Left ventricle myocardium inferior (tissue), 1 donor: ENCODE data around the gene NPBWR2. TPM values are rescaled to one million over a fixed set of nuclear protein-coding genes. Genes with fewer than 3 reads are reported as not detected.

Experiments
- DNase-seq: peaks from one replicate; pipeline ENCODE4 v3.0.0-alpha.2; 2020
- H3K27ac ChIP-seq: fragments of 200-600 bp; replicated peaks from 2 replicates; pipeline ENCODE4 v1.8.0; 2021
- H3K27me3 ChIP-seq: fragments of 200-600 bp; 2 replicates; pipeline ENCODE4 v1.8.0; 2021; ENCODE audit warnings: low read depth
- H3K36me3 ChIP-seq: fragments of 200-600 bp; 2 replicates; pipeline ENCODE4 v1.8.0; 2021
- H3K4me1 ChIP-seq: fragments of 200-600 bp; 2 replicates; pipeline ENCODE4 v1.8.0; 2021
- H3K4me3 ChIP-seq: fragments of 200-600 bp; 2 replicates; pipeline ENCODE4 v1.8.0; 2021; ENCODE audit warnings: mild to moderate bottlenecking, moderate library complexity
- H3K9me3 ChIP-seq: fragments of 200-600 bp; replicated peaks from 2 replicates; pipeline ENCODE4 v1.8.0; 2021
- intact Hi-C: fragments of 100-400 bp; cut with micrococcal nuclease; formaldehyde crosslinking; loops from one replicate; pipeline ENCODE4 v1.11.0; 2022
- total RNA-seq: library from RNA; stranded (reverse); fragmentation: NEBNext Ultra II Directional; extraction: Animal tissue kit (Norgen Biotek cat#: 25700); gene quantifications from one replicate; pipeline ENCODE4 v1.2.1, GENCODE V29; 2021
- TF ChIP-seq, protein P1 (sequence below): fragments of 200-600 bp; IDR thresholded peaks from 2 replicates; pipeline ENCODE4 v1.8.0; 2021; ENCODE audit warnings: antibody characterized with exemption, mild to moderate bottlenecking, borderline replicate concordance
- donor health status: DM: no; HTN: yes; CAD: no; lungs with severe emphysema.

The NPBWR2 gene
- total RNA-seq, 1 donor from 2014 or later: not detected

DNA sequence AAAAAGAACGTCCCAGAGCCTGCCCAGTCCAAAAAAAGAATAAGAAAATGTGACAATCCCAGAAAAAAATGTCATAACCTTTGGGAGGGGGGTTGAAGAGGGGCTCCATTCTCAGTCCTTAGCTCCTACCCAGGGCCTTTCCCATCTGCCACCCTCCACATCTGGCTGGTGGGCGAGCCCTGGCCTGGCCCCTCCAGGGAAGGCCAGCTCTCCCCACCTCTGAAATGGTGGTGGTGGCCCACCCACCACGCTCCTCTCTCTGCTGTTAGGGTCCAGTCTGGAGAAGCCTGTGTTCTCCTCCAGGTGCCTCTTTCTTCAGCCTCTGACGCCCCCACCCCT is 28.5 kb downstream of the NPBWR2 start:
- no peaks in the 10 kb centered on the region for H3K9me3 ChIP-seq
- DNase-seq: no peak
- H3K27me3 ChIP-seq: peaks cover 3% of the 10 kb centered on the region
- TF ChIP-seq, protein P1, sequence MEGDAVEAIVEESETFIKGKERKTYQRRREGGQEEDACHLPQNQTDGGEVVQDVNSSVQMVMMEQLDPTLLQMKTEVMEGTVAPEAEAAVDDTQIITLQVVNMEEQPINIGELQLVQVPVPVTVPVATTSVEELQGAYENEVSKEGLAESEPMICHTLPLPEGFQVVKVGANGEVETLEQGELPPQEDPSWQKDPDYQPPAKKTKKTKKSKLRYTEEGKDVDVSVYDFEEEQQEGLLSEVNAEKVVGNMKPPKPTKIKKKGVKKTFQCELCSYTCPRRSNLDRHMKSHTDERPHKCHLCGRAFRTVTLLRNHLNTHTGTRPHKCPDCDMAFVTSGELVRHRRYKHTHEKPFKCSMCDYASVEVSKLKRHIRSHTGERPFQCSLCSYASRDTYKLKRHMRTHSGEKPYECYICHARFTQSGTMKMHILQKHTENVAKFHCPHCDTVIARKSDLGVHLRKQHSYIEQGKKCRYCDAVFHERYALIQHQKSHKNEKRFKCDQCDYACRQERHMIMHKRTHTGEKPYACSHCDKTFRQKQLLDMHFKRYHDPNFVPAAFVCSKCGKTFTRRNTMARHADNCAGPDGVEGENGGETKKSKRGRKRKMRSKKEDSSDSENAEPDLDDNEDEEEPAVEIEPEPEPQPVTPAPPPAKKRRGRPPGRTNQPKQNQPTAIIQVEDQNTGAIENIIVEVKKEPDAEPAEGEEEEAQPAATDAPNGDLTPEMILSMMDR: no peak
- intact Hi-C loops: no loop called here
- H3K4me1 ChIP-seq: peaks cover 46% of the 10 kb centered on the region
- peak overlapping the region; percentile 85 for H3K27ac ChIP-seq
- H3K4me3 ChIP-seq: peak overlapping the region; percentile 90
- peaks cover under 1% of the 10 kb centered on the region for H3K36me3 ChIP-seq

DNA sequence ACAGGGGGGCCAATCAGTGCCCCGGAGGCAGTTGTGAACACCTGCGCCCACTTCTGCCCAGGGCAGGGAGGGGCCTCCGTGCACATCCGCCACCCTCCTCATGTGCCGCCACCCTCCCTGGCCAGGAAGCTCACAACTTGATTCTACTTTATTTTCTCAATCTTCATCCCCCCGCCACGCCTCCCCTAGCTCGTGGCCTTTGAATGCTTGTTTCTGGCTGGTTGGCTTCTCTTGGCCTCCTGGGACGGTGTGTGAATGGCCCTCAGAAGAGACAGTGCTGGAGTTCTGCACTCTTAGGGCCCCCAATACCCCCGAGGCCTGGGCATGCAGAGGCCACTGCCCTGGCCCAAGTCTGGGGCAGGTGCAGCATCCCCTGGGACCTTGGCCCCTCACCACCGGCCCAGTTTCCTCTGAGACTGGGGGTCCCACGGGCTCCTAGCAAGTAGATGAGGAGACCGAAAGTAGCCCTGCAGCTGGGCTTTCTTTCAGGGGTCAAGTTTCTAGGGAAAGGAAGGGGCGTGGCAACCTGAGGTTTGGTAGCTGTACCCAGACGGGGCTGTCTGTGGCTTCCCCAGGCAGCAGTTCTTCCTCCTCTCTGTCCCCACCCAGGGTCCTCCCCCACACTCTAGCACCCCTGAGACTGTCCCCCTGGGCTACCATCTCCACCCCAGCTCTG is 29.4 kb downstream of the NPBWR2 start:
- Histone ChIP-seq H3K4me1 (peaks cover 37% of the 10 kb centered on the region), H3K27me3 (no peaks in the 10 kb centered on the region), H3K4me3 (peak overlapping the region; percentile 90), H3K27ac (peak overlapping the region; percentile 85), H3K9me3 (no peaks in the 10 kb centered on the region), H3K36me3 (peaks cover 7% of the 10 kb centered on the region)
- DNase-seq: no peak
- intact Hi-C loops: no loop called here
- TF ChIP-seq, protein P1: no peak

DNA sequence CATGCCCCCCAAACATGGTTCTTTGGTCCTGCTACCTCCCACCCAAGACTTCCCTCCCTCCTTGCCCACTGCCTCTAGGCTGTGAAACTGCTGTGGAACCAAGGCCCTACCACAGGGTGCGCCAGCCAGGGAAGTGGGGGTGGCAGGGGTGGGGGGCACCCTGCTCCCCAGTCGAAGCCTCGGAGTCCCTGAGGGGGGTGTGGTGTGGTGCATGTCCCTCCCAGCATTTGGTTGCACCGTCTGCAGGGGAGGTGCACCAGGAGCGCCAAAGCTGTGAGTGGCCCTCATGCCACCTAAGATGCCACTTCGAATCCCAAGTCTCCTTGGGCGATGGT is 29.9 kb downstream of the NPBWR2 start:
- Histone ChIP-seq H3K27me3 (no peaks in the 10 kb centered on the region), H3K9me3 (no peaks in the 10 kb centered on the region), H3K27ac (no peak overlapping the region), H3K4me3 (peak overlapping the region; percentile 90), H3K4me1 (peaks cover 35% of the 10 kb centered on the region), H3K36me3 (peaks cover 11% of the 10 kb centered on the region)
- no peak for DNase-seq
- TF ChIP-seq, protein P1: no peak
- intact Hi-C loops: no loop called here

DNA sequence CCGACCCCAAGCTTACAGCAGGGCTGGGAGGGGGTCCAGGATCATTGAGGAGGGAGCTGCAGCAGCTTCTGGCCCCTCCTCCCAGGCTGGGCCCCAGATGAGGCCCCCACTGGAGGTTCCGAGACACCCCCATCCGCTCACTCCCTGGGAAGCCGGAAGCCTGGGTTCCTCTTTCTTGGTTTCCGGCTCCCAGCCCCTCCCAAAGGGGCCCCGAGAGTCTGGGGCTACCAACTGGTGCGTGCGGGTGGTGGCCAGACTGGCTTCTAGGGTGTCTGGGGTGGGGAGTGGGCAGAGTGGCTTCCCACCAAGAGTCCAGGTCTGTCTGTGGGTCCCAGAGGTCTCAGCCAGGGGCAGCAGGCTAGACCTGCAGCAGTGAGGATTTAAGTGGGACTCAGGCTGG is 30.3 kb downstream of the NPBWR2 start:
- no peaks in the 10 kb centered on the region for H3K27me3 ChIP-seq
- H3K27ac ChIP-seq: no peak overlapping the region
- no peaks in the 10 kb centered on the region for H3K9me3 ChIP-seq
- peaks cover 31% of the 10 kb centered on the region for H3K4me1 ChIP-seq
- H3K4me3 ChIP-seq: peak overlapping the region; percentile 90
- DNase-seq: peak; percentile 44
- intact Hi-C loops: no loop called here
- TF ChIP-seq, protein P1: no peak
- H3K36me3 ChIP-seq: peaks cover 15% of the 10 kb centered on the region

DNA sequence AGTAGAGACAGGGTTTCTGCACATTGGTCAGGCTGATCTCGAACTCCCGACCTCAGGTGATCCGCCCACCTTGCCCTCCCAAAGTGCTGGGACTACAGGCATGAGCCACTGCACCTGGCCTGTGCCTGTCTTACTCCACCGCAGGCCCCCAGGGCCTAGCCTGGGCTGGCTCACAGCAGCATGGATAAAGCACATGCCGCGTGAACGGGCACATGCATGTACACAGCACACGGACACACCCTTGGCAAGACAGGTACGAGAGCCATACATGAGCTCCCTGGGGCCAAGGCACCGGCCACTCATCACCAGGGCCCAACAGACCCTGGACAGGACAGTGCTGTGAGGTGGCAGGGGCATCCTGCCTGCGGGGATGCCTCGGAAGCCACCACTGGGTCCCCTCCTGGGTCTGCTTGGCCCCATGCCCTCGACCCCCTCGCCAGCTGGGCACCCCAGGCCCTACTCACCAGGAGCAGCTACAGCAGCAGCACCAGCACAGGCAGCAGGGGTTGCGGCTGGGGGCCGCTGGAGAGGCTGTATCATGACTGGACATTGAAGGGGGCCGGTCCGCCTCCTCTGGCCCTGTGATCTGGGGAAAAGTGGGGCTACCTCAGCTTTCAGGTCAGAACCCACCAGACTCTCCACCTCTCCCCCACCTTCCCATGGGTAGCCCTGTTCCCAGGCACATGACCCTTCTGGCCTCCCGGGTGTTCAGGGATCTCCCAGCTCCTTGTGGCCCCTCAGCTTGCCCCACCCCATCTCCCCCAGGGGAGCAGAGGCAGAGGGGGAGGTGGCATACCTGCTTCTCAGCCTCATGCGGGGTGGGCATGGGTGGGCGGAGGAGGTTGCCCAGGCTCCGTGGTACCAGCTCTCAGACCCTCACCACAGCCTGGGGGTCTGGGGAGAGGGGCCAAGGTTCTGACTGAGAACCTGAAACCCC is 31.0 kb downstream of the NPBWR2 start:
- Histone ChIP-seq H3K4me1 (peaks cover 29% of the 10 kb centered on the region), H3K4me3 (peak overlapping the region; percentile 90), H3K36me3 (peaks cover 16% of the 10 kb centered on the region), H3K27ac (no peak overlapping the region), H3K27me3 (no peaks in the 10 kb centered on the region), H3K9me3 (no peaks in the 10 kb centered on the region)
- intact Hi-C loops: no loop called here
- TF ChIP-seq, protein P1: no peak
- no peak for DNase-seq
